Adipocyte (in vitro differentiated cells): ENCODE data around the gene RACK1.

ENCODE experiments used
- DNase-seq: peaks from one replicate; pipeline ENCODE4 v3.0.0-alpha.2; 2015; ENCODE audit warnings: low read depth
- H3K27me3 ChIP-seq: replicated peaks from 2 replicates; pipeline ENCODE4 v1.7.0; 2013; ENCODE audit warnings: mild to moderate bottlenecking, low read length, moderate library complexity; ENCODE audit not compliant: control insufficient read depth, insufficient read depth
- H3K36me3 ChIP-seq: 2 replicates; pipeline ENCODE4 v1.7.0; 2013; ENCODE audit warnings: low read length, mild to moderate bottlenecking, moderate library complexity; ENCODE audit not compliant: control insufficient read depth, insufficient read depth, severe bottlenecking
- H3K4me1 ChIP-seq: 2 replicates; pipeline ENCODE4 v1.7.0; 2013; ENCODE audit warnings: mild to moderate bottlenecking, low read length, moderate library complexity; ENCODE audit not compliant: control insufficient read depth, insufficient read depth
- H3K4me3 ChIP-seq: 2 replicates; pipeline ENCODE4 v1.7.0; 2013; ENCODE audit warnings: mild to moderate bottlenecking, low read length, moderate library complexity
- H3K9ac ChIP-seq: 2 replicates; pipeline ENCODE4 v1.7.0; 2013; ENCODE audit warnings: mild to moderate bottlenecking, low read length, moderate library complexity
- H3K9me3 ChIP-seq: 2 replicates; pipeline ENCODE4 v1.7.0; 2013; ENCODE audit warnings: mild to moderate bottlenecking, low read length, moderate library complexity; ENCODE audit not compliant: control insufficient read depth

Gene RACK1

DNA sequence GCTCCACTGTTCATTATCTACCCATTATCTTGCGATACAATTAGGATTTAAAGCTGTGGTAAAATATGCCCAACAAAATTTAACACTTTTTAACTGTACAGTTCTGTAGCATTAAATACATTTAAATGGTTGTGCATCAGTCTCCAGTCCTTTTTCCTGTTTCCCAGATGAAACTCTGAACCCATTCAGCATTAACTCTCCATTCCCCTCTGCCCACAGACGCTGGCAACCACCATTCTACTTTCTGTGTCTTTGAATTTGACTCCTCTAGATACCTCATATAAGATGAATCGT, 35.8 kb downstream of the RACK1 start:
- no peaks in the 10 kb centered on the region for H3K36me3 ChIP-seq

DNA sequence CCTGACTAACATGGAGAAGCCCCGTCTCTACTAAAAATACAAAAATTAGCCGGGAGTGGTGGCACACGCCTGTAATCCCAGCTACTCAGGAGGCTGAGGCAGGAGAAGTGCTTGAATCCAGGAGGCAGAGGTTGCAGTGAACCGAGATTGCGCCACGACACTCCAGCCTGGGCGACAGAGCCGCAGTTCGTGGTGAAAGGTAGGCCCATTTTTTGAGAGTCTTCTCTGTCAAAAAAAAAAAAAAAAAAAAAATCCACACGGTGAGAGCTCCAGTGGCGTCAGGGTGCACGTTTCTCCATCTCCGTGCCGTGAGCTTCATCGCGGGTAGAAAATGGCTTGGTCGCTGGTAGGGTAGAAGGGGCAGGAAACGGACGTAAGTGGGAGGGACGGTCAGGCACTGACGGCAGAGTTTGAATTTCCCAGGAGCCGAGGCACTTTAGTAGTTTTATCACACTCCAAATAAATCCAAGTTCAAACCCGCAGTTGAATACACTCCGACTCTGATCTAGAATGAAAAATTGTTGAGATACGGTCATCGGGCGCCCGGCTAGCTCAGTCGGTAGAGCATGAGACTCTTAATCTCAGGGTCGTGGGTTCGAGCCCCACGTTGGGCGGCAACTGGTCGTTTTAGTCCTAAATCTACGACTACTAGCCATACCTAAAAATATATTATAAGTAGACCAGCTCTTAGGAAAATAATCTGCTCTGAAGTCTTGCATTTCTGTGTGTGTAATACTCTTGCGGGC, 36.3 kb downstream of the RACK1 start:
- H3K27me3 ChIP-seq: no peaks in the 10 kb centered on the region
- peak; percentile 92 for DNase-seq

More for the DNA sequence above, 35.8 kb downstream of the RACK1 start:
- Histone ChIP-seq H3K9me3 (no peaks in the 10 kb centered on the region), H3K9ac (no peak overlapping the region), H3K27me3 (no peaks in the 10 kb centered on the region), H3K4me3 (peak overlapping the region; percentile 26), H3K4me1 (peaks cover 19% of the 10 kb centered on the region)
- DNase-seq: no peak

GRCh38 chr5:181205761-181206649, 37.7 kb downstream of the RACK1 start:
- Histone ChIP-seq H3K4me3 (peak overlapping the region; percentile 69), H3K9me3 (no peaks in the 10 kb centered on the region), H3K9ac (no peak overlapping the region), H3K36me3 (no peaks in the 10 kb centered on the region), H3K27me3 (no peaks in the 10 kb centered on the region), H3K4me1 (peaks cover 21% of the 10 kb centered on the region)
- no peak for DNase-seq

More for the DNA sequence above, 36.3 kb downstream of the RACK1 start:
- H3K9me3 ChIP-seq: no peaks in the 10 kb centered on the region
- peak overlapping the region; percentile 89 for H3K4me3 ChIP-seq
- peaks cover 21% of the 10 kb centered on the region for H3K4me1 ChIP-seq
- H3K36me3 ChIP-seq: no peaks in the 10 kb centered on the region
- H3K9ac ChIP-seq: peak overlapping the region; percentile 84

DNA sequence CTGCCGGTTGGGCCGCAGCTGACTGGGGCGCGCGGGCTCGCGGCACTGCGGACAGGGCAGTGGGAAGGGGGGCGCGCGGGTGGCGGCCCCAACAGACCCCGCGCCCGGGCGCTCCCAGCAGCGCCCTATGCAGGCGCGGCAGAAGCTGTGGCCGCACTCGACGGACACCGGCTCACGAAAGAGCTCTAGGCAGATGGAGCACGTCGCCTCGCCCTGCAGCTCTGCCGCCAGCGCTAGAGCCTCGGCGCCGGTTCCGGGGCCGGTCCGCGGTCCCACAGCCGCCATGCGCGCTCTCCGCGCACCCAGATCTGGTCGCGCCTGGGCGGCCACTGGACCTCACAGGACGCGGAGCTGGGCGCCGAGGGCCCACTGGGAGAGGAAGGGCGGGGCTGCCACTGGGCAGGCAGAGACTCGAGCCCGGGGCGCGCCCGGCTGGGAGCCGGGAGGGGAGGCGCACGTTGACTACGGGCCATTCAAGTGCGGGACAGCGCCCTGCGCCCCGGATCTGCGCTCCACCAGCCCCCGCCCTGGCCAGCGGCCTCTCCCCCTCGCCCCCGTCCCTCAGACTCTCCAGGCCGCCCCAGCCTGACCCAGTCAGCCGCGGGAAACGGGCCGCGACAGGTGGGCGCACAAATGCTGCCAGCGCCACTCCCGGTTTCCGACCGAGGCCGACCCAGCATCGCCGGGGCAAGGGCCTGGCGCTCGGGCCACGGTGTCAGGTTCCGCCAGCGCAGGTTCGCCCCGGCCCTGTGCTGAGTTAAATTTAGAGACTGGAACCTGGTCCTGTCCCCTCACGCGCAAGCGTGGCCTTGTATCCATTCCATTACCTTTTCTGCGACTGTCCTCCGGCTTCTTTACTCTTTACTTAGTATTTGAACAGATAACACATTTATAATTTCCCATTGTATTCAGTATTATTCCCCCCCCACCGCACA, 38.6 kb downstream of the RACK1 start, which contains the start of gene TRIM7:
Gene TRIM7, minus strand, starts transcription at position 371 of the 935 bp plus-strand sequence. Its CDS starts 86 bp downstream, at position 285.
- peaks cover 21% of the 10 kb centered on the region for H3K4me1 ChIP-seq
- peak within 1 kb of the TSS; percentile 34 for H3K9ac ChIP-seq
- no peaks in the 10 kb centered on the region for H3K9me3 ChIP-seq
- peak; percentile 70 for DNase-seq
- no peaks in the 10 kb centered on the region for H3K36me3 ChIP-seq
- H3K27me3 ChIP-seq: no peaks in the 10 kb centered on the region
- peak within 1 kb of the TSS; percentile 72 for H3K4me3 ChIP-seq

GRCh38 chr5:181204113-181204825, 39.4 kb downstream of the RACK1 start:
- H3K9ac ChIP-seq: no peak overlapping the region
- H3K36me3 ChIP-seq: no peaks in the 10 kb centered on the region
- H3K4me1 ChIP-seq: peaks cover 21% of the 10 kb centered on the region
- peak overlapping the region; percentile 72 for H3K4me3 ChIP-seq
- peak; percentile 75 for DNase-seq
- no peaks in the 10 kb centered on the region for H3K9me3 ChIP-seq
- no peaks in the 10 kb centered on the region for H3K27me3 ChIP-seq

- Histone ChIP-seq H3K36me3 (no peaks in the 10 kb centered on the region), H3K27me3 (no peaks in the 10 kb centered on the region), H3K9ac (no peak overlapping the region), H3K4me3 (peak overlapping the region; percentile 72), H3K9me3 (no peaks in the 10 kb centered on the region), H3K4me1 (peaks cover 21% of the 10 kb centered on the region)
- DNase-seq: no peak
Observed at GRCh38 chr5:181203777-181204112, 40.0 kb downstream of the RACK1 start.

DNA sequence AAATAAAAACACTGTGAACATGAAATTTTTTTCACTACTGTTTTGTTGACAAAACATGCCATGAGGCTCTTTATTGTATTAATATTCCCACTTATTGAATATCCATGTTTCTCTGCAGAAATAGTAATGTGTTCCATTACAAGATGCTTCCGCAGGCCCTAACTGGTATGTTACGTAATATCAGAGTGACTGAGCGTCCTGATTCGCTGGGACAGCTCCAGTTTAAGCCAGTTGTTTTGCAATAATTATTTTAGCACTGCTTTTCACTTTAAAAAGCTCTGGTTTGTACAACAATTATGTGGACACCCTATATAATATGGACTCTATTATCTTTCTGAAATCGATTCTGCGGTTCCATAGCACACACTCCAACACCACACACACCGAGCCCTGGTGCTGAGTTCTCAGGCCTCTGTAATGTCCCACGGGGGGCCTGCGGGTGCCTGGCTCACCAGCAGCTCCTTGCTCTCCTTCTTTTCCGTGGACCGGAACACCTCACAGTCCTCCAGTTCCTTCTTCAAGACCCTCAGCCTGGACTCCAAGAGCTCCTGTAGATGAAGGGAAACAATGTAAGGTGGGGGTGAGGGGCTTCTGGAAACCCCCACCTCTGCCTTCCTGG, 40.5 kb downstream of the RACK1 start:
- Histone ChIP-seq H3K27me3 (no peaks in the 10 kb centered on the region), H3K4me3 (no peak overlapping the region), H3K9ac (no peak overlapping the region), H3K36me3 (no peaks in the 10 kb centered on the region), H3K9me3 (no peaks in the 10 kb centered on the region), H3K4me1 (peaks cover 21% of the 10 kb centered on the region)
- peak; percentile 41 for DNase-seq

DNA sequence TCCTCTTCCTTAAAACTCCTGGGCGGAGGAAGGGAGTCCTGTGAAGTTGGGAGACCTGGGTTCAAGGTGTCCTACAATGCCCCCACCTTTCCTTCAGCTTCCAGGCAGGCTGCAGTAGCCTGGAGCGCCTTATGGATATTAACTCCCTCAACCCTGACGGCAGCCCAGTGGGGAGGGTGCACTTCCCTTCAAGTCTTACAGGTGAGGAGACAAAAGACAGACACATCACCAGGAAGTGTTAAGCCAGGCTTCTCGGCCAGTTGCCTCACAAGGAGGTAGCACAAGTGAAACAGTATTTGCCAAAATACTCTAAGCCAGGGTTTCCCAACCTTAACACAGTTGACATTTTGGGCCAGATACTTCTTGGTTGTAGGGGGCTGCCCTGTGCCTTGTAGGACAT, 42.9 kb downstream of the RACK1 start:
- no peaks in the 10 kb centered on the region for H3K9me3 ChIP-seq
- no peak overlapping the region for H3K9ac ChIP-seq
- H3K27me3 ChIP-seq: no peaks in the 10 kb centered on the region
- no peak overlapping the region for H3K4me3 ChIP-seq
- H3K36me3 ChIP-seq: no peaks in the 10 kb centered on the region
- peaks cover 16% of the 10 kb centered on the region for H3K4me1 ChIP-seq
- DNase-seq: no peak

DNA sequence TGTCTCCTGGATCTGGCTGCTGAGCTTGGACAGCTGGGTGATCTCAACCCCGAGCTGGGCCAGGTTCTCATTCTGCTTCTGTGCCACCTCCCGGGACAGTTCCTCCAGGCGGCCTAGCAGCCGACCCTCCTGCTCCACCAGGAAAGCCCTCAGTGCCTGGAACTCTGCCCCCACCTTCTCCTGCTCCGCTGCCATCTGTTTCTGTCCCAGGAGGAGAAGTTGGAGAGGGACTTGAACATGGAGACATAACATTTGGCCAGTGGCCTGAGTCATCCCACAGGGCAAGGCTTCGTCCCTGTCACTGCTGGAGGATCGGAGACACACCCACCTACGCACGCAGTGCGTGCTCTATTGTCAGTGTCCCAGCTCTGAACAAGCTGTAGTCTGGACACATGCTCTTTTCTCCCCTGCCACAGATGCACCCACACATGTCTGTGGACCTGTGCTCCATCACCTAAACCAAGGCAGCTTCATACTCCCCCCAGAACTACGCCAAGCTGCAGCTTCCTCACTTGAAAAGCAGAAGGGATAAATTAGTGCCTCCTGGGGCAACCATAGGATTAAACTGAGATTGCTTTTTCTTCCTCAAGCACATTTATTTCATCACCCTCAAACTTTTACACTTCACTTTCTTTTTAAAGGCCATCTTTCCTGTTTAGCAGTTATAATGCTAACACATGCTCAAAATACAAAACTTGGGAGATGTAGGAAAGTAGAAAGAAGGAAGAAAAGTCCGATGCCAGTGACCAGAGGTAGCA, 43.6 kb downstream of the RACK1 start:
- H3K9ac ChIP-seq: no peak overlapping the region
- DNase-seq: no peak
- no peak overlapping the region for H3K4me3 ChIP-seq
- no peaks in the 10 kb centered on the region for H3K27me3 ChIP-seq
- no peaks in the 10 kb centered on the region for H3K9me3 ChIP-seq
- H3K36me3 ChIP-seq: no peaks in the 10 kb centered on the region
- H3K4me1 ChIP-seq: peaks cover 11% of the 10 kb centered on the region
